ENCODE measurements around the gene THRB. TPM values are rescaled to one million over a fixed set of nuclear protein-coding genes. Genes with fewer than 3 reads are reported as not detected.

The THRB gene
- polyA plus RNA-seq (ENCODE audit: insufficient read length in 12 of 12): 10 to 100 TPM in 1 of 12 donors, 1 to 10 TPM in 8, under 1 TPM in 2, not detected in 1; 0.86 to 12.2 (median 1.4) TPM
- long read RNA-seq, donor 1, full-length matches to known transcripts: 1 of 1 reads
- long read RNA-seq, donor 1, partial matches to known transcripts: 0 of 1 reads
- long read RNA-seq, donor 1, other reads (novel, unspliced or antisense): 0 of 1 reads
- long read RNA-seq, donor 2: 0 reads
- long read RNA-seq, donor 3: 0 reads
- long read RNA-seq, donor 4: 0 reads
- long read RNA-seq, donor 5: 0 reads
- long read RNA-seq, donor 6: 0 reads
- long read RNA-seq, donor 7: 0 reads
- long read RNA-seq, donor 8: 0 reads
- long read RNA-seq, donor 9: 0 reads
- long read RNA-seq, donor 10: 0 reads
- long read RNA-seq, donor 11: 0 reads

- DNase-seq: peak; percentile 52
These were observed at the start of gene THRB for GRCh38 chr3:24494618-24495325. THRB (minus strand) TSS chr3:24494850.

GRCh38 chr3:24541935-24542334, 47.3 kb upstream of the THRB start:
- DNase-seq: no peak

- DNase-seq: no peak
These were observed 46.2 kb upstream of the THRB start for GRCh38 chr3:24540821-24541220.

- DNase-seq: no peak
These were observed 45.0 kb upstream of the THRB start for GRCh38 chr3:24539699-24540098.

GRCh38 chr3:24538891-24539290, 44.2 kb upstream of the THRB start:
- DNase-seq: no peak

GRCh38 chr3:24533561-24534193, 39.0 kb upstream of the THRB start:
- no peak for DNase-seq

GRCh38 chr3:24530471-24530870, 35.8 kb upstream of the THRB start:
- no peak for DNase-seq

GRCh38 chr3:24529210-24529609, 34.6 kb upstream of the THRB start:
- DNase-seq: no peak

- DNase-seq: no peak
These were observed 32.1 kb upstream of the THRB start for GRCh38 chr3:24526640-24527212.

- DNase-seq: no peak
These were observed 30.9 kb upstream of the THRB start for GRCh38 chr3:24525557-24525956.

GRCh38 chr3:24525022-24525421, 30.4 kb upstream of the THRB start:
- DNase-seq: no peak

GRCh38 chr3:24523988-24524727, 29.5 kb upstream of the THRB start:
- DNase-seq: no peak

GRCh38 chr3:24523215-24523614, 28.6 kb upstream of the THRB start:
- no peak for DNase-seq

GRCh38 chr3:24522146-24522579, 27.5 kb upstream of the THRB start:
- peak; percentile 4 for DNase-seq

GRCh38 chr3:24521420-24522145, 26.9 kb upstream of the THRB start:
- DNase-seq: peak; percentile 35

GRCh38 chr3:24520976-24521419, 26.3 kb upstream of the THRB start:
- no peak for DNase-seq

GRCh38 chr3:24520101-24520495, 25.4 kb upstream of the THRB start:
- DNase-seq: no peak

- DNase-seq: peak; percentile 14
These were observed 24.9 kb upstream of the THRB start for GRCh38 chr3:24519368-24520100.

- DNase-seq: no peak
These were observed 24.3 kb upstream of the THRB start for GRCh38 chr3:24518990-24519367.

- no peak for DNase-seq
These were observed 19.5 kb upstream of the THRB start for GRCh38 chr3:24514119-24514518.
